Measurements from ENCODE around the gene IQSEC1.

DNA sequence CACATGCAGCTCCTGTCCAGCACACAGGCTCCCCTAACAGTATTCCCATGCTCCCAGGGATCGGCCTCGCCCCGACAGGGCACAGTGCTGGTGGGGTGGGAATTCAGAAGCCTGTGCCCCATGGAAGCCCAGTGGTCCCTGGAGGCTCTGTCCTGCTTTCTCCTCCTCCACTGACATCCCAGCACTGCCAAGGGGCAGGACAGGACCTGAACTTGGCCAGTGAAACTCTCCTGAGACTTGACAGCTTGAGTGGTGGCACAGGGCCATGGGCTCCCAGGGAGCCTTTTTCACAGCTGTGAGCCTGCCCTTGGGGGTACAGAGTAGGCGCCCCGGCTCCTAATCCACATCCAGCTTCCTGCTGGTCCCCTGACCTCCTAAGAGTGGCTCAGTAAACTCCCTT, 38.4 kb downstream of the IQSEC1 start:
- TF ChIP-seq, protein P1, sequence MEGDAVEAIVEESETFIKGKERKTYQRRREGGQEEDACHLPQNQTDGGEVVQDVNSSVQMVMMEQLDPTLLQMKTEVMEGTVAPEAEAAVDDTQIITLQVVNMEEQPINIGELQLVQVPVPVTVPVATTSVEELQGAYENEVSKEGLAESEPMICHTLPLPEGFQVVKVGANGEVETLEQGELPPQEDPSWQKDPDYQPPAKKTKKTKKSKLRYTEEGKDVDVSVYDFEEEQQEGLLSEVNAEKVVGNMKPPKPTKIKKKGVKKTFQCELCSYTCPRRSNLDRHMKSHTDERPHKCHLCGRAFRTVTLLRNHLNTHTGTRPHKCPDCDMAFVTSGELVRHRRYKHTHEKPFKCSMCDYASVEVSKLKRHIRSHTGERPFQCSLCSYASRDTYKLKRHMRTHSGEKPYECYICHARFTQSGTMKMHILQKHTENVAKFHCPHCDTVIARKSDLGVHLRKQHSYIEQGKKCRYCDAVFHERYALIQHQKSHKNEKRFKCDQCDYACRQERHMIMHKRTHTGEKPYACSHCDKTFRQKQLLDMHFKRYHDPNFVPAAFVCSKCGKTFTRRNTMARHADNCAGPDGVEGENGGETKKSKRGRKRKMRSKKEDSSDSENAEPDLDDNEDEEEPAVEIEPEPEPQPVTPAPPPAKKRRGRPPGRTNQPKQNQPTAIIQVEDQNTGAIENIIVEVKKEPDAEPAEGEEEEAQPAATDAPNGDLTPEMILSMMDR (IDR thresholded peaks at IDR 0.05) = no peak
- no peak for TF ChIP-seq EZH2 (IDR thresholded peaks at IDR 0.05; ENCODE audit: borderline replicate concordance, insufficient read depth, low read depth, low read length, poor library complexity, severe bottlenecking)
